CD4-positive, alpha-beta T cell treated with Interleukin-4 for 4 hours (primary cell): ENCODE data around the gene PUS1.

ENCODE experiments used
- DNase-seq: peaks from one replicate; pipeline ENCODE4 v3.0.0-alpha.2; 2020

The PUS1 gene

GRCh38 chr12:131903270-131904255 lies 25.5 kb upstream of the PUS1 start:
- DNase-seq: no peak

- DNase-seq: no peak
Measured at GRCh38 chr12:131904346-131904745, 24.7 kb upstream of the PUS1 start.

GRCh38 chr12:131905081-131905629 lies 23.9 kb upstream of the PUS1 start:
- DNase-seq: no peak

GRCh38 chr12:131905630-131906091 lies 23.4 kb upstream of the PUS1 start:
- no peak for DNase-seq

GRCh38 chr12:131907379-131908091 lies 21.5 kb upstream of the PUS1 start:
- DNase-seq: no peak

GRCh38 chr12:131908092-131909080 lies 20.7 kb upstream of the PUS1 start:
- DNase-seq: no peak

GRCh38 chr12:131909081-131909751 lies 19.9 kb upstream of the PUS1 start:
- DNase-seq: no peak

GRCh38 chr12:131909752-131910219 lies 19.3 kb upstream of the PUS1 start:
- no peak for DNase-seq

GRCh38 chr12:131910302-131911027 lies 18.6 kb upstream of the PUS1 start:
- DNase-seq: no peak

GRCh38 chr12:131911028-131911650 lies 17.9 kb upstream of the PUS1 start:
- DNase-seq: no peak

GRCh38 chr12:131911851-131912477 lies 17.1 kb upstream of the PUS1 start:
- DNase-seq: no peak

- DNase-seq: no peak
Measured at GRCh38 chr12:131912518-131913274, 16.4 kb upstream of the PUS1 start.

- DNase-seq: no peak
Measured at GRCh38 chr12:131913666-131914065, 15.4 kb upstream of the PUS1 start.

GRCh38 chr12:131914179-131914702 lies 14.8 kb upstream of the PUS1 start:
- DNase-seq: no peak

GRCh38 chr12:131915000-131915689 lies 13.9 kb upstream of the PUS1 start:
- no peak for DNase-seq

- no peak for DNase-seq
Measured at GRCh38 chr12:131915823-131916222, 13.3 kb upstream of the PUS1 start.

GRCh38 chr12:131916306-131917138 lies 12.6 kb upstream of the PUS1 start:
- DNase-seq: no peak
